ENCODE measurements around the gene GPR161.
A peak's percentile ranks its signal among the peaks of the same experiment; 100 is the strongest.

GPR161 gene

GRCh38 chr1:168148916-168149315 lies 12.2 kb upstream of the GPR161 start:
- no peak for DNase-seq (ENCODE audit: low read depth)

GRCh38 chr1:168146626-168147025 lies 9.9 kb upstream of the GPR161 start:
- no peak for DNase-seq (ENCODE audit: low read depth)

- no peak for DNase-seq (ENCODE audit: low read depth)
Measured at GRCh38 chr1:168146160-168146539, 9.4 kb upstream of the GPR161 start.

GRCh38 chr1:168145184-168146159 lies 8.7 kb upstream of the GPR161 start:
- peak; percentile 63 for DNase-seq (ENCODE audit: low read depth)

- DNase-seq (ENCODE audit: low read depth), result no peak
Measured at GRCh38 chr1:168141871-168142385, 5.2 kb upstream of the GPR161 start.

- DNase-seq (ENCODE audit: low read depth), result no peak
Measured at GRCh38 chr1:168139070-168139469, 2.3 kb upstream of the GPR161 start.

- no peak for DNase-seq (ENCODE audit: low read depth)
Measured at GRCh38 chr1:168138134-168138533, 1.4 kb upstream of the GPR161 start.

GRCh38 chr1:168137515-168137821 lies 738 bp upstream of the GPR161 start:
- DNase-seq (ENCODE audit: low read depth), result no peak

GRCh38 chr1:168135921-168136708 lies 615 bp downstream of the GPR161 start:
- no peak for DNase-seq (ENCODE audit: low read depth)

GRCh38 chr1:168135116-168135920 lies 1.4 kb downstream of the GPR161 start:
- no peak for DNase-seq (ENCODE audit: low read depth)

GRCh38 chr1:168134642-168135041 lies 2.1 kb downstream of the GPR161 start:
- no peak for DNase-seq (ENCODE audit: low read depth)

- no peak for DNase-seq (ENCODE audit: low read depth)
Measured at GRCh38 chr1:168134132-168134531, 2.6 kb downstream of the GPR161 start.

- no peak for DNase-seq (ENCODE audit: low read depth)
Measured at GRCh38 chr1:168129933-168130332, 6.8 kb downstream of the GPR161 start.

- no peak for DNase-seq (ENCODE audit: low read depth)
Measured at GRCh38 chr1:168127503-168127902, 9.2 kb downstream of the GPR161 start.

GRCh38 chr1:168125051-168125450 lies 11.7 kb downstream of the GPR161 start:
- DNase-seq (ENCODE audit: low read depth), result no peak

- DNase-seq (ENCODE audit: low read depth), result peak; percentile 79
Measured at GRCh38 chr1:168121401-168122011, 15.2 kb downstream of the GPR161 start.

- no peak for DNase-seq (ENCODE audit: low read depth)
Measured at GRCh38 chr1:168119750-168120149, 17.0 kb downstream of the GPR161 start.

- DNase-seq (ENCODE audit: low read depth), result no peak
Measured at GRCh38 chr1:168116327-168116799, 20.4 kb downstream of the GPR161 start.

GRCh38 chr1:168114845-168115244 lies 21.9 kb downstream of the GPR161 start:
- DNase-seq (ENCODE audit: low read depth), result no peak

GRCh38 chr1:168112673-168113305 lies 23.9 kb downstream of the GPR161 start:
- peak; percentile 33 for DNase-seq (ENCODE audit: low read depth)

Data from stromal cell of bone marrow (primary cell).